ENCODE measurements around the gene SPATS1.

Gene SPATS1

DNA sequence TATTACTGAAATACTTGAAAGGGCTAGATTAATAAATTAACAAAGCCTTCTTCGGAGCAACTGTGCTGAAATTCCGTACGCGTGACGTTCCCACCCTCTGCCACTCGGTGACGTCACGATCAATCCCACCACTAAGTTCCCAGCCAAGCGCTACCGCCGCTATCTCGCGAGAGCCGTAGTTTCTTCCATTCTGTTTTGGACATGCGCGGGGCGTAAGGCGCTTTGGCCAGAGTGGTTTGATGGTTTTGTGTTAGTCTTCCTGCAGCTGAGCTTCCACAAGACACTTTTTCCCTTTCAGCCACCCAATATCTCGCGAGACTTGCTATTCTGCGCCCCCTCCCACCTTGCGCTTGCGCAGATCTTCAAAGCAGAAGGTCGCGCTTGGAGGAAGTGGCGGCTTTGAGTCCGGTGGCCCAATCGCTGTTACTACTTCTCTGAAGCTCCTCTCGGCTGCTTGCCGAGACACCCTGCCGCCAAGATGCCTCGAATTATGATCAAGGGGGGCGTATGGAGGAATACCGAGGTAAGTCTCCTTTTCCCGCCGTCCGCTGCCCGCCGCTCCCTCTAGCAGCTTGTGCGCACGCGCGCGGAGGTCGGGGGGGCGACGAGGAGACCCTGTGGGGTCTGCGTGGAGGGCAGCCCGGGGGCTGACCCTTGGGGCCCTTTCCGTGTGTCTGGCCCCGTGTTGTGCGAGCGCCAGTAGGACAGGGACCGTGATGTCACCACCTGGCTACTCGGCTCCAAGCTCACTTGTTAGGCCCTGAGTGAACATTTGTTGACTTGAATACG lies 45.1 kb downstream of the SPATS1 start, which contains the start of gene CDC5L:
Gene CDC5L, plus strand, starts transcription at position 361 of the 789 bp plus-strand sequence. Its CDS starts 118 bp downstream, at position 479.
- peak; percentile 88 to 94 (median 93) for DNase-seq (ENCODE audit: low read depth in 2 of 3, low spot score in 1 of 3)

DNA sequence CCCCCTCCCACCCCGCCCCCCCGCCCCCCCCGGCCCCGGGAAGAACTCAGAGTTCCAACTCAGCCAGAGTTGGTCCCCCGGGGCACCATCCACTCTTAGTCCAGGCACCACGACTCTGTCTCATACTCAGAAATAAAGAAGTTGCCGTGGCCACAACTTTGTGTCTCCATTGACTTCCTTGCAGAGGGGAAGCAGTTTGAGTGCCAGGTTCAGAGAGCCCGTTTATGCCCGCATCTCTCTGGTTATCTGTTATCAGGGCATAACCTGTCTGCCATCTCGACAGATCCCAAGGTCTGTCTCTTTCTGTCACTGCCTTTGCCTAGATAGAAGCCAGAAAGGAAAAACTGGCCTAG lies 45.7 kb downstream of the SPATS1 start:
- DNase-seq (ENCODE audit: low read depth in 2 of 3, low spot score in 1 of 3) = peak in 1 of 3 donors; percentile 2

DNA sequence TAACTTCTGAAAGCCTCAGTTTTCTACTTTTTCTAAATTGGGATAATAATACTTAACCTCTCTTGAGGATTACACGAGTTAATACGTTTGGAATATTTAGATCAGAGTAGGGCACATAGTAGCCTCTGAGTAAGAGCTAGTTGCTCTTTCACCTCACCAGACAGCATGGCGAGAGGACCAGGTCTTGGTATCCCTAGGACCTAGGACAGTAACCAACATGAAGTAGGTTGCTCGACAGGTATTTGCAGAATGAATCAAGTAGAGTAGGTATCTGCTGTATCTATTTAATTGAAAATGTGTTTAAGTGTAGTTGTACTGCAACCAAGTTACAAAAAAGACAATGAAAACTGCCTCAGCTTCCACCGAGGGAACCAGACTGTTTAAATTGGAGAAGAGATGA lies 46.4 kb downstream of the SPATS1 start:
- no peak for DNase-seq (ENCODE audit: low read depth in 2 of 3, low spot score in 1 of 3)

DNA sequence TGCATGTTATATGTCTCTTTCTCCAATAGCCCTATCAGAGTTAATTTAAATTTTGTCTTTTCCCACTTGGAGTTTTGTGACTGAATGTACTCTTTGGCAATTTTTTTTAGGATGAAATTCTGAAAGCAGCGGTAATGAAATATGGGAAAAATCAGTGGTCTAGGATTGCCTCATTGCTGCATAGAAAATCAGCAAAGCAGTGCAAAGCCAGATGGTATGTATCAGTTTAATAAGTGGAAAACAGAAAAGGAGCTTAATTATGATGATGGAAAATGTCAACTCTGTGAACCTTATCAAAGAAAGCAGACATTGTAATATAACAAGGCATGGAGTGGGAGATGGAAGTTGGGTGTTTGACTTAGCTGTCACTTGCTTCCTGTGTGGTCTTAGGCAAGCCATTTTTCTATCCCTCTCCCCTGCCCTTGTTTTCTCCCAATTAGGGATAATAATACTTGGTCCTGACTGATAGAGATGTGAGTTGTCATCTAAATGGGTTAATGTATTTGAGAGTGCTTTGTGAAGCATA lies 47.8 kb downstream of the SPATS1 start:
- DNase-seq (ENCODE audit: low read depth in 2 of 3, low spot score in 1 of 3) = no peak
